ENCODE results near the gene MAGEA11. TPM values are rescaled to one million over a fixed set of nuclear protein-coding genes. Genes with fewer than 3 reads are reported as not detected.

Gene MAGEA11
- total and polyA plus RNA-seq, 2 of the 4 experiments (the other 2 are of a cell fraction) = not detected

GRCh38 chrX:149699761-149700160, 12.1 kb upstream of the MAGEA11 start:
- TF ChIP-seq MXI1 (IDR thresholded peaks at IDR 0.05; ENCODE audit: borderline replicate concordance, low read depth, low read length) = no peak
- no peak for TF ChIP-seq NFE2L2 (IDR thresholded peaks at IDR 0.05; ENCODE audit: low read depth, low read length)
- no peak for TF ChIP-seq RCOR1 (IDR thresholded peaks at IDR 0.05; ENCODE audit: insufficient replicate concordance, low read length)
- TF ChIP-seq BHLHE40 (IDR thresholded peaks at IDR 0.05; ENCODE audit: low read depth, low read length) = no peak
- no peak for TF ChIP-seq FOS (IDR thresholded peaks at IDR 0.05; ENCODE audit: low read depth, low read length)
- TF ChIP-seq RAD21 (IDR thresholded peaks at IDR 0.05; ENCODE audit: low read length) = no peak
- Histone ChIP-seq H3K4me1 (ENCODE audit: control insufficient read depth, insufficient read depth, low read length) (no peaks in the 10 kb centered on the region), H2BK15ac (ENCODE audit: low read depth, low read length) (no peak overlapping the region), H3K9me1 (ENCODE audit: insufficient read depth, low read length) (no peaks in the 10 kb centered on the region), H2BK5ac (ENCODE audit: low read depth, low read length, poor library complexity, severe bottlenecking) (no peak overlapping the region), H3K14ac (replicated peaks; ENCODE audit: low read depth, low read length) (no peak overlapping the region), H2AFZ (replicated peaks; ENCODE audit: low read length, poor library complexity) (no peak overlapping the region), H3K56ac (ENCODE audit: extremely low read depth, insufficient read depth, low read length) (no peak overlapping the region), H4K20me1 (ENCODE audit: insufficient read depth, low read length) (no peaks in the 10 kb centered on the region), H3K36me3 (ENCODE audit: control insufficient read depth, insufficient read depth, low read length) (no peaks in the 10 kb centered on the region), H3K4me2 (ENCODE audit: low read depth, low read length) (no peak overlapping the region), H3K9ac (ENCODE audit: low read depth, low read length) (no peak overlapping the region), H4K91ac (ENCODE audit: insufficient read depth, low read depth, low read length) (no peak overlapping the region), H3K18ac (ENCODE audit: low read depth, low read length) (no peak overlapping the region), H2AK9ac (replicated peaks; ENCODE audit: low read depth, low read length, poor library complexity) (no peak overlapping the region), H4K5ac (ENCODE audit: low read depth, low read length) (no peak overlapping the region), H3K79me1 (ENCODE audit: low read depth in 1 of 2, low read length in 2 of 2) (no peaks in the 10 kb centered on the region), H3K9me3 (ENCODE audit: control insufficient read depth, insufficient read depth, low read length) (no peaks in the 10 kb centered on the region), H3K27ac (ENCODE audit: insufficient read depth, low read length) (no peak overlapping the region), H4K8ac (ENCODE audit: low read depth in 2 of 2, low read length in 2 of 2) (no peak overlapping the region), H3K4me3 (ENCODE audit: insufficient read depth, low read depth, low read length) (no peak overlapping the region), H2AK5ac (ENCODE audit: low read depth, low read length) (no peak overlapping the region), H3K27me3 (ENCODE audit: control insufficient read depth, insufficient read depth, low read length) (no peaks in the 10 kb centered on the region), H2BK120ac (ENCODE audit: low read depth, low read length) (no peak overlapping the region), H3K23ac (ENCODE audit: low read depth, low read length) (no peak overlapping the region), H2BK20ac (ENCODE audit: low read depth, low read length) (no peak overlapping the region), H3K4ac (ENCODE audit: low read depth, low read length) (no peak overlapping the region)
- dilution Hi-C loops (cut with HindIII; ENCODE audit: low sequenced_read_pairs, unreplicated experiment) (no loop called here), intact Hi-C loops (cut with micrococcal nuclease) (no loop called here), in situ Hi-C loops (cut with MboI; ENCODE audit: low sequenced_read_pairs) (loop anchor here (25.0 kb wide), 1 partner anchor 138 kb away; no protein-coding TSS in a partner anchor)
- ATAC-seq (ENCODE audit: low read depth) = no peak
- no peak for DNase-seq
- ChIA-PET CTCF (no interaction called here), POLR2A (ENCODE audit: unreplicated experiment) (no interaction called here)
- no CpG with 5 or more reads among the region's 2 CpGs for WGBS, 2 experiments (ENCODE audit: extremely low coverage in 2 of 2, insufficient read length in 1 of 2)
- no TSS peak for BruUV-seq (replicated peaks)
